Neural cell (in vitro differentiated cells): ENCODE data around the gene TRIM9. TPM values are rescaled to one million over a fixed set of nuclear protein-coding genes. Genes with fewer than 3 reads are reported as not detected.

ENCODE experiments used
- H2AFZ ChIP-seq: fragments of 200-600, 300-800 bp; sonication (generic), shearing (Covaris generic); 2 replicates; pipeline ENCODE4 v1.6.0; 2014; ENCODE audit warnings: low read depth, mild to moderate bottlenecking, antibody characterized with exemption, low read length, moderate library complexity
- H3F3A ChIP-seq: fragments of 200-600 bp; shearing (Covaris generic); 2 replicates; pipeline ENCODE4 v1.6.1; 2016; ENCODE audit warnings: mild to moderate bottlenecking, moderate library complexity, mixed read lengths, antibody characterized with exemption, low read length; ENCODE audit not compliant: insufficient read depth, poor library complexity, severe bottlenecking
- H3K27ac ChIP-seq: fragments of 200-600, 300-800 bp; sonication (generic), shearing (Covaris generic); 2 replicates; pipeline ENCODE4 v1.5.1; 2014; ENCODE audit warnings: mild to moderate bottlenecking, low read length, moderate library complexity
- H3K27me3 ChIP-seq: fragments of 300-800, 200-600 bp; sonication (generic), shearing (Covaris generic); 2 replicates; pipeline ENCODE4 v1.6.0; 2014; ENCODE audit warnings: mild to moderate bottlenecking, low read depth, low read length, moderate library complexity; ENCODE audit not compliant: insufficient read depth
- H3K36me3 ChIP-seq: fragments of 300-800, 200-600 bp; sonication (generic), shearing (Covaris generic); 2 replicates; pipeline ENCODE4 v1.5.1; 2014; ENCODE audit warnings: mild to moderate bottlenecking, antibody characterized with exemption, low read length, moderate library complexity; ENCODE audit not compliant: insufficient read depth
- H3K4me2 ChIP-seq: fragments of 300-800, 200-600 bp; sonication (generic), shearing (Covaris generic); 2 replicates; pipeline ENCODE4 v1.6.0; 2014; ENCODE audit warnings: mild to moderate bottlenecking, low read length
- H3K4me3 ChIP-seq: fragments of 300-800, 200-600 bp; sonication (generic), shearing (Covaris generic); 2 replicates; pipeline ENCODE4 v1.5.1; 2014; ENCODE audit warnings: mild to moderate bottlenecking, low read length, moderate library complexity
- H3K79me2 ChIP-seq: fragments of 200-600 bp; shearing (Covaris generic); replicated peaks from 2 replicates; pipeline ENCODE4 v1.6.0; 2014; ENCODE audit warnings: mild to moderate bottlenecking, low read length, moderate library complexity; ENCODE audit not compliant: insufficient read depth
- H3K9ac ChIP-seq: fragments of 300-800, 200-600 bp; sonication (generic), shearing (Covaris generic); 2 replicates; pipeline ENCODE4 v1.6.1; 2016; ENCODE audit warnings: mild to moderate bottlenecking, low read length, mixed read lengths
- H3K9me2 ChIP-seq: fragments of 200-600 bp; shearing (Covaris generic); 2 replicates; pipeline ENCODE4 v1.6.1; 2016; ENCODE audit warnings: mild to moderate bottlenecking, low read length, mixed read lengths; ENCODE audit not compliant: insufficient read depth
- H3K9me3 ChIP-seq: fragments of 200-600, 300-800 bp; sonication (generic), shearing (Covaris generic); 2 replicates; pipeline ENCODE4 v1.6.1; 2016; ENCODE audit warnings: mild to moderate bottlenecking, mixed run types, low read length, moderate library complexity, mixed read lengths
- H4K20me1 ChIP-seq: fragments of 200-600 bp; shearing (Covaris generic); 2 replicates; pipeline ENCODE4 v1.6.1; 2016; ENCODE audit warnings: mild to moderate bottlenecking, mixed run types; ENCODE audit not compliant: insufficient read depth
- EP300 ChIP-seq: fragments of 450-650 bp; conservative IDR thresholded peaks from 2 replicates; pipeline ENCODE4 v1.6.1; 2014; ENCODE audit warnings: antibody characterized with exemption, mild to moderate bottlenecking, moderate library complexity; ENCODE audit not compliant: poor library complexity, severe bottlenecking
- EZH2 ChIP-seq: fragments of 200-600, 300-800 bp; shearing (Covaris generic), sonication (generic); IDR thresholded peaks from 2 replicates; pipeline ENCODE4 v1.6.1; 2014; ENCODE audit warnings: antibody characterized with exemption, low read length, borderline replicate concordance, mild to moderate bottlenecking; ENCODE audit not compliant: insufficient read depth, poor library complexity, severe bottlenecking
- MXI1 ChIP-seq: fragments of 450-650 bp; conservative IDR thresholded peaks from 2 replicates; pipeline ENCODE4 v1.6.1; 2014; ENCODE audit warnings: antibody characterized with exemption, mild to moderate bottlenecking; ENCODE audit not compliant: poor library complexity, severe bottlenecking
- POLR2AphosphoS5 ChIP-seq: IDR thresholded peaks from 2 replicates; pipeline ENCODE4 v1.6.1; 2012
- RAD21 ChIP-seq: fragments of 450-650 bp; conservative IDR thresholded peaks from 2 replicates; pipeline ENCODE4 v1.6.1; 2014; ENCODE audit warnings: antibody characterized with exemption, mild to moderate bottlenecking, moderate library complexity
- SMC3 ChIP-seq: fragments of 450-650 bp; conservative IDR thresholded peaks from 2 replicates; pipeline ENCODE4 v1.6.1; 2014; ENCODE audit warnings: antibody characterized with exemption, mild to moderate bottlenecking, moderate library complexity; ENCODE audit not compliant: poor library complexity
- TAF1 ChIP-seq: IDR thresholded peaks from 2 replicates; pipeline ENCODE4 v1.6.1; 2012; ENCODE audit warnings: low read depth
- polyA plus RNA-seq: library from polyadenylated mRNA; depleted of rRNA; stranded (reverse); fragments of >200 nt; gene quantifications from 2 replicates; pipeline ENCODE4 v1.2.3, GENCODE V29; 2014
- TF ChIP-seq, protein P1 (sequence below): IDR thresholded peaks from 2 replicates; pipeline ENCODE4 v1.6.1; 2012; ENCODE audit warnings: borderline replicate concordance
- TF ChIP-seq, protein P2 (sequence below): fragments of 450-650 bp; IDR thresholded peaks from 2 replicates; pipeline ENCODE4 v1.5.1; 2014; ENCODE audit warnings: antibody characterized with exemption, mild to moderate bottlenecking, moderate library complexity; ENCODE audit not compliant: poor library complexity, severe bottlenecking

The TRIM9 gene
- polyA plus RNA-seq, 1 donor from 2014 or later: 15.9 TPM

DNA sequence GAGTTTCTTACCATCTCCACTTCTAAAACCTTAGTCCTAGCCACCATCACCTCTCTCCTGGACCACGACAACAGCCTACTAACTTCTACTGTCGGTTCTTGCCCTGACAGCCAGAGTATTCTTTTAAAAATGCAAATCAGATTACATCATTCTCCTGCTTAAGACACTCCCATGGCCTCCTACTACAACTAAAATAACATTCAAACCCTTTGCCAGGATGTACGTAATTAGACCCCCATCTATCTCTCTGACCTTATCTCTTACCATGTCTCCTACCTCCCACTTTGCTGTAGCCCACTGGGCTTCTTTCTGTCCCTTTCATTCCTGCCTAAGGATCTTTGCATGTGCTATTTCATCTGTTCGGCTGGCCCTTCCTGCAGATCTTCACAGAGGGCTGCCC, 27.6 kb downstream of the TRIM9 start:
- no peaks in the 10 kb centered on the region for H3K27me3 ChIP-seq
- no peak overlapping the region for H2AFZ ChIP-seq
- TF ChIP-seq RAD21: no peak
- H3K79me2 ChIP-seq: no peaks in the 10 kb centered on the region
- H3K9me2 ChIP-seq: no peaks in the 10 kb centered on the region
- H3K36me3 ChIP-seq: no peaks in the 10 kb centered on the region
- no peak overlapping the region for H3K4me3 ChIP-seq
- no peak overlapping the region for H3K27ac ChIP-seq
- no peaks in the 10 kb centered on the region for H3F3A ChIP-seq
- no peaks in the 10 kb centered on the region for H4K20me1 ChIP-seq
- H3K9ac ChIP-seq: no peak overlapping the region
- peaks cover 16% of the 10 kb centered on the region for H3K9me3 ChIP-seq
- no peak overlapping the region for H3K4me2 ChIP-seq

DNA sequence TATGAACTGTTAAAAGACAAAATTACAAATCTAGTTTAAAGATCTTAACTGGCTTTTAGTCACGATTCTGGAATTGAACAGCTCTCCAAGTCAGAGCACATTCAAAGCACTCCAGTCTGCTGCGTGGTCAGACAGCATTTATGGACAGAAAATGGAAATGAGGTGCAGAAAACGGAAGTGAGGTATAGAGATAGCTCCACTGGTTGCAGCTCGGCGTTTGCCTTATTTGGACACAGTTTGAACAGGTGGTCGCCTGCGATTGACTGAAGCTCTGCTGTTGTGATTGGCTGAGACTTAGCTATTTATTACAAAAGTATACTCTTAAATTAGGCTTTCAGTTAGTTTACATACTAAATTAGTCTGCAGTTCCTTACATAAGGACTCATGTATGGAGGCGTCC, 28.3 kb downstream of the TRIM9 start:
- Histone ChIP-seq H4K20me1 (no peaks in the 10 kb centered on the region), H3K4me2 (no peak overlapping the region), H3K36me3 (no peaks in the 10 kb centered on the region), H3K9ac (no peak overlapping the region), H2AFZ (no peak overlapping the region), H3F3A (no peaks in the 10 kb centered on the region), H3K4me3 (no peak overlapping the region), H3K9me2 (no peaks in the 10 kb centered on the region), H3K79me2 (no peaks in the 10 kb centered on the region), H3K27ac (no peak overlapping the region), H3K9me3 (peaks cover 16% of the 10 kb centered on the region), H3K27me3 (no peaks in the 10 kb centered on the region)
- TF ChIP-seq EZH2 (no peak), POLR2AphosphoS5 (no peak), EP300 (no peak)

DNA sequence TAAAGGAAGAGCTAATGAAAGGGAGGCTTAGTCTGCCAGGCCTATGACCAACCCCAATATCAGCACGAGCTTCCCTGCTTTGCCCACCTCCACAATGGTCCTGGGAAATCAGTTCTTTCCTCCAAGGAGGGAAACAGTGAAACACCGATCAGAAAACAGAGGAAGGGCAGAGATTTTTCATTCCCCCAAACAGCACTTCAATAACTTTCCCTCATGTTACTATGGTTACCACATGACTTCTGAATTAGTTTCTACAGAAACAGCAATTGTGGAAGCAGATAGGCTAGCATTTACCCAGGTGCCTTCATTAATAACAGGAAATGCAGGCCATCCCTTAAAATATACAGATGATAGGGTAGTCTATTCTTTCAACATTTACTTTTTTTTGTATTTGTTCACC, 35.9 kb downstream of the TRIM9 start:
- no peaks in the 10 kb centered on the region for H3K9me2 ChIP-seq
- no peak overlapping the region for H2AFZ ChIP-seq
- no peaks in the 10 kb centered on the region for H3K36me3 ChIP-seq
- no peak overlapping the region for H3K27ac ChIP-seq
- H3K4me3 ChIP-seq: no peak overlapping the region
- no peaks in the 10 kb centered on the region for H3K27me3 ChIP-seq
- no peak overlapping the region for H3K9ac ChIP-seq
- H3K9me3 ChIP-seq: peaks cover 11% of the 10 kb centered on the region
- H3K79me2 ChIP-seq: no peaks in the 10 kb centered on the region
- H3K4me2 ChIP-seq: no peak overlapping the region
- H4K20me1 ChIP-seq: no peaks in the 10 kb centered on the region
- no peaks in the 10 kb centered on the region for H3F3A ChIP-seq
- no peak for TF ChIP-seq EZH2

DNA sequence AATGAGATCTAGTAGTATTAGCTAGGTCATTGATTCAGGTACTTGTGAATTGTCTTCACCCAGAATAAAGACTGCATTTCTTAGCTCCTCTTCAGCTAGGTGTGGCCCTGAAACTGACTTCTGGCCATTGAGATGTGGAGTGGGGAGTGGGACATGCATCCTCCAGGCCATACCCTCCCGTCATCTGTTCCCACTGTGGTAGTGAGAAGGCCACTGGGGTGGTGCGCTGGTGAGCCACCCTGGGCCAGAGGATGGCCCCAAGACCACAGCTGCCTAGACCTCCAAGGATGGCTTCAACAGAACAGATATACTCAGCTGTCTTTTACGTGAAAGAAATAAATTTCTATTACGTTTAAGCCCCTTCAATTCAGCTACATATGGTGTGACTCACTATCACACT, 36.5 kb downstream of the TRIM9 start:
- Histone ChIP-seq H4K20me1 (no peaks in the 10 kb centered on the region), H2AFZ (no peak overlapping the region), H3K9me3 (peaks cover 6% of the 10 kb centered on the region), H3K4me3 (no peak overlapping the region), H3K4me2 (no peak overlapping the region), H3K27me3 (no peaks in the 10 kb centered on the region), H3K79me2 (no peaks in the 10 kb centered on the region), H3K27ac (no peak overlapping the region), H3K9me2 (no peaks in the 10 kb centered on the region), H3K9ac (no peak overlapping the region), H3F3A (no peaks in the 10 kb centered on the region), H3K36me3 (no peaks in the 10 kb centered on the region)
- no peak for TF ChIP-seq SMC3
- TF ChIP-seq, protein P1, sequence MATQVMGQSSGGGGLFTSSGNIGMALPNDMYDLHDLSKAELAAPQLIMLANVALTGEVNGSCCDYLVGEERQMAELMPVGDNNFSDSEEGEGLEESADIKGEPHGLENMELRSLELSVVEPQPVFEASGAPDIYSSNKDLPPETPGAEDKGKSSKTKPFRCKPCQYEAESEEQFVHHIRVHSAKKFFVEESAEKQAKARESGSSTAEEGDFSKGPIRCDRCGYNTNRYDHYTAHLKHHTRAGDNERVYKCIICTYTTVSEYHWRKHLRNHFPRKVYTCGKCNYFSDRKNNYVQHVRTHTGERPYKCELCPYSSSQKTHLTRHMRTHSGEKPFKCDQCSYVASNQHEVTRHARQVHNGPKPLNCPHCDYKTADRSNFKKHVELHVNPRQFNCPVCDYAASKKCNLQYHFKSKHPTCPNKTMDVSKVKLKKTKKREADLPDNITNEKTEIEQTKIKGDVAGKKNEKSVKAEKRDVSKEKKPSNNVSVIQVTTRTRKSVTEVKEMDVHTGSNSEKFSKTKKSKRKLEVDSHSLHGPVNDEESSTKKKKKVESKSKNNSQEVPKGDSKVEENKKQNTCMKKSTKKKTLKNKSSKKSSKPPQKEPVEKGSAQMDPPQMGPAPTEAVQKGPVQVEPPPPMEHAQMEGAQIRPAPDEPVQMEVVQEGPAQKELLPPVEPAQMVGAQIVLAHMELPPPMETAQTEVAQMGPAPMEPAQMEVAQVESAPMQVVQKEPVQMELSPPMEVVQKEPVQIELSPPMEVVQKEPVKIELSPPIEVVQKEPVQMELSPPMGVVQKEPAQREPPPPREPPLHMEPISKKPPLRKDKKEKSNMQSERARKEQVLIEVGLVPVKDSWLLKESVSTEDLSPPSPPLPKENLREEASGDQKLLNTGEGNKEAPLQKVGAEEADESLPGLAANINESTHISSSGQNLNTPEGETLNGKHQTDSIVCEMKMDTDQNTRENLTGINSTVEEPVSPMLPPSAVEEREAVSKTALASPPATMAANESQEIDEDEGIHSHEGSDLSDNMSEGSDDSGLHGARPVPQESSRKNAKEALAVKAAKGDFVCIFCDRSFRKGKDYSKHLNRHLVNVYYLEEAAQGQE: no peak
- TF ChIP-seq MXI1: no peak
- TF ChIP-seq POLR2AphosphoS5: no peak
- no peak for TF ChIP-seq EZH2
- TF ChIP-seq RAD21: no peak
- TF ChIP-seq EP300: no peak
- TF ChIP-seq TAF1: no peak
- TF ChIP-seq, protein P2, sequence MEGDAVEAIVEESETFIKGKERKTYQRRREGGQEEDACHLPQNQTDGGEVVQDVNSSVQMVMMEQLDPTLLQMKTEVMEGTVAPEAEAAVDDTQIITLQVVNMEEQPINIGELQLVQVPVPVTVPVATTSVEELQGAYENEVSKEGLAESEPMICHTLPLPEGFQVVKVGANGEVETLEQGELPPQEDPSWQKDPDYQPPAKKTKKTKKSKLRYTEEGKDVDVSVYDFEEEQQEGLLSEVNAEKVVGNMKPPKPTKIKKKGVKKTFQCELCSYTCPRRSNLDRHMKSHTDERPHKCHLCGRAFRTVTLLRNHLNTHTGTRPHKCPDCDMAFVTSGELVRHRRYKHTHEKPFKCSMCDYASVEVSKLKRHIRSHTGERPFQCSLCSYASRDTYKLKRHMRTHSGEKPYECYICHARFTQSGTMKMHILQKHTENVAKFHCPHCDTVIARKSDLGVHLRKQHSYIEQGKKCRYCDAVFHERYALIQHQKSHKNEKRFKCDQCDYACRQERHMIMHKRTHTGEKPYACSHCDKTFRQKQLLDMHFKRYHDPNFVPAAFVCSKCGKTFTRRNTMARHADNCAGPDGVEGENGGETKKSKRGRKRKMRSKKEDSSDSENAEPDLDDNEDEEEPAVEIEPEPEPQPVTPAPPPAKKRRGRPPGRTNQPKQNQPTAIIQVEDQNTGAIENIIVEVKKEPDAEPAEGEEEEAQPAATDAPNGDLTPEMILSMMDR: no peak
